Keratinocyte (primary cell): Measurements from ENCODE around the gene TUNAR.

ENCODE experiments used
- CTCF ChIP-seq, 3 experiments: IDR thresholded peaks in 1 of 3; conservative IDR thresholded peaks in 1 of 3; optimal IDR thresholded peaks in 1 of 3; 2 replicates in 2 of 3; 3 replicates in 1 of 3; pipeline versions ENCODE3 to v1.5.1; 2011; ENCODE audit warnings: low read length in 3 of 3, mild to moderate bottlenecking in 3 of 3, moderate library complexity in 2 of 3, control low read depth in 1 of 3, inconsistent platforms in 1 of 3; ENCODE audit not compliant: insufficient read depth in 2 of 3; ENCODE audit errors: extremely low read depth in 1 of 3
- EZH2 ChIP-seq: IDR thresholded peaks from one replicate; pipeline ENCODE4 v1.6.1; 2012; ENCODE audit warnings: inconsistent platforms, mild to moderate bottlenecking, low read length, moderate library complexity

GRCh38 chr14:95920769-95921438 lies 44.3 kb downstream of the TUNAR start:
- TF ChIP-seq CTCF (optimal IDR thresholded peaks at IDR 0.05 in 1 of 3, IDR thresholded peaks at IDR 0.05 in 1 of 3, conservative IDR thresholded peaks at IDR 0.05 in 1 of 3; ENCODE audit: extremely low read depth in 1 of 3, insufficient read depth in 2 of 3, low read length in 3 of 3) (no peak), EZH2 (no peak)
